Adrenal gland (tissue), 5 donors: ENCODE results near the gene EPC2.

Experiments used
- CTCF ChIP-seq, 6 experiments: fragments of 450-650 bp in 4 of 6; fragments of 200-600 bp in 2 of 6; sonication (generic) in 1 of 6; IDR thresholded peaks; 1 replicate in 5 of 6; 2 replicates in 1 of 6; pipeline versions ENCODE4 v1.5.1 to v1.8.0; 2016 to 2021; ENCODE audit warnings: antibody characterized with exemption in 6 of 6, mild to moderate bottlenecking in 2 of 6, moderate library complexity in 1 of 6
- POLR2A ChIP-seq, 2 donors: fragments of 450-650 bp; IDR thresholded peaks; one replicate each; pipeline ENCODE4 v1.6.1; 2017; ENCODE audit warnings: antibody characterized with exemption in 2 of 2, mild to moderate bottlenecking in 2 of 2, moderate library complexity in 1 of 2
- donor health status: DM: no; HTN: no; CAD: no.

- TF ChIP-seq CTCF (IDR thresholded peaks at IDR 0.05), result no peak
- TF ChIP-seq POLR2A (IDR thresholded peaks at IDR 0.05), result no peak
These were observed 5.4 kb downstream of the EPC2 start for GRCh38 chr2:148649936-148650335.
